ENCODE data around the gene ACADM. TPM values are rescaled to one million over a fixed set of nuclear protein-coding genes. Genes with fewer than 3 reads are reported as not detected.

ACADM gene
- total RNA-seq, 1 donor from 2014 or later = 29.6 TPM

- H3K27me3 Mint-ChIP-seq (ENCODE audit: low read depth, unreplicated experiment) = no peaks in the 10 kb centered on the region
- H3K4me2 ChIP-seq (ENCODE audit: low read length) = no peak overlapping the region
- no peak overlapping the region for H3K27ac Mint-ChIP-seq (ENCODE audit: unreplicated experiment)
- no peaks in the 10 kb centered on the region for H3K9me3 Mint-ChIP-seq (ENCODE audit: unreplicated experiment)
- no peak overlapping the region for H2AFZ ChIP-seq (ENCODE audit: low read depth, low read length)
- H3K36me3 Mint-ChIP-seq (ENCODE audit: low read depth, unreplicated experiment) = no peaks in the 10 kb centered on the region
- H3K4me3 ChIP-seq (ENCODE audit: insufficient read depth, low read depth, low read length) = no peak overlapping the region
- no peaks in the 10 kb centered on the region for H4K20me1 ChIP-seq (ENCODE audit: insufficient read depth, low read length)
- no peaks in the 10 kb centered on the region for H3K36me3 ChIP-seq (ENCODE audit: insufficient read depth, low read length)
- DNase-seq (ENCODE audit: low read depth) (no peak), FAIRE-seq (no peak)
- no peak overlapping the region for H3K4me3 Mint-ChIP-seq (ENCODE audit: unreplicated experiment)
- no peaks in the 10 kb centered on the region for H3K27me3 ChIP-seq (ENCODE audit: insufficient read depth, low read length)
- no peak overlapping the region for H3K9ac ChIP-seq (ENCODE audit: low read length)
- H3K79me2 ChIP-seq (ENCODE audit: insufficient read depth, low read length) = no peaks in the 10 kb centered on the region
- H3K4me1 ChIP-seq (ENCODE audit: insufficient read depth, low read length) = no peaks in the 10 kb centered on the region
- H3K4me1 Mint-ChIP-seq (ENCODE audit: low read depth, unreplicated experiment) = no peaks in the 10 kb centered on the region
- no peaks in the 10 kb centered on the region for H3K9me3 ChIP-seq (ENCODE audit: insufficient read depth, low read depth, low read length)
- H3K27ac ChIP-seq (ENCODE audit: low read depth, low read length) = no peak overlapping the region
- TF ChIP-seq CTCF (IDR thresholded peaks at IDR 0.05; ENCODE audit: insufficient read depth, low read depth, low read length) (no peak), EZH2 (IDR thresholded peaks at IDR 0.05; ENCODE audit: insufficient read depth, low read length) (no peak)
These were observed 12.7 kb upstream of the ACADM start for GRCh38 chr1:75711846-75712245.

GRCh38 chr1:75712306-75712705, 12.2 kb upstream of the ACADM start:
- Mint-ChIP-seq H3K4me3 (ENCODE audit: unreplicated experiment) (no peak overlapping the region), H3K4me1 (ENCODE audit: low read depth, unreplicated experiment) (no peaks in the 10 kb centered on the region), H3K9me3 (ENCODE audit: unreplicated experiment) (no peaks in the 10 kb centered on the region), H3K27ac (ENCODE audit: unreplicated experiment) (no peak overlapping the region), H3K36me3 (ENCODE audit: low read depth, unreplicated experiment) (no peaks in the 10 kb centered on the region), H3K27me3 (ENCODE audit: low read depth, unreplicated experiment) (no peaks in the 10 kb centered on the region)
- TF ChIP-seq EZH2 (IDR thresholded peaks at IDR 0.05; ENCODE audit: insufficient read depth, low read length) (no peak), CTCF (IDR thresholded peaks at IDR 0.05; ENCODE audit: insufficient read depth, low read depth, low read length) (no peak)
- H3K9me3 ChIP-seq (ENCODE audit: insufficient read depth, low read depth, low read length) = no peaks in the 10 kb centered on the region
- no peak overlapping the region for H3K9ac ChIP-seq (ENCODE audit: low read length)
- no peaks in the 10 kb centered on the region for H3K36me3 ChIP-seq (ENCODE audit: insufficient read depth, low read length)
- no peaks in the 10 kb centered on the region for H3K4me1 ChIP-seq (ENCODE audit: insufficient read depth, low read length)
- H3K4me3 ChIP-seq (ENCODE audit: insufficient read depth, low read depth, low read length) = no peak overlapping the region
- H4K20me1 ChIP-seq (ENCODE audit: insufficient read depth, low read length) = no peaks in the 10 kb centered on the region
- no peaks in the 10 kb centered on the region for H3K27me3 ChIP-seq (ENCODE audit: insufficient read depth, low read length)
- H2AFZ ChIP-seq (ENCODE audit: low read depth, low read length) = no peak overlapping the region
- no peak for FAIRE-seq
- H3K4me2 ChIP-seq (ENCODE audit: low read length) = no peak overlapping the region
- H3K79me2 ChIP-seq (ENCODE audit: insufficient read depth, low read length) = no peaks in the 10 kb centered on the region
- H3K27ac ChIP-seq (ENCODE audit: low read depth, low read length) = no peak overlapping the region
- DNase-seq (ENCODE audit: low read depth) = no peak

GRCh38 chr1:75719810-75720209, 4.7 kb upstream of the ACADM start:
- Mint-ChIP-seq H3K4me3 (ENCODE audit: unreplicated experiment) (no peak overlapping the region), H3K27ac (ENCODE audit: unreplicated experiment) (no peak overlapping the region), H3K36me3 (ENCODE audit: low read depth, unreplicated experiment) (no peaks in the 10 kb centered on the region), H3K4me1 (ENCODE audit: low read depth, unreplicated experiment) (peaks cover 1% of the 10 kb centered on the region), H3K27me3 (ENCODE audit: low read depth, unreplicated experiment) (no peaks in the 10 kb centered on the region), H3K9me3 (ENCODE audit: unreplicated experiment) (no peaks in the 10 kb centered on the region)
- peaks cover 3% of the 10 kb centered on the region for H3K79me2 ChIP-seq (ENCODE audit: insufficient read depth, low read length)
- H3K4me3 ChIP-seq (ENCODE audit: insufficient read depth, low read depth, low read length) = no peak overlapping the region
- DNase-seq (ENCODE audit: low read depth) (no peak), FAIRE-seq (no peak)
- peaks cover 3% of the 10 kb centered on the region for H3K4me1 ChIP-seq (ENCODE audit: insufficient read depth, low read length)
- H3K4me2 ChIP-seq (ENCODE audit: low read length) = no peak overlapping the region
- H3K27me3 ChIP-seq (ENCODE audit: insufficient read depth, low read length) = no peaks in the 10 kb centered on the region
- TF ChIP-seq EZH2 (IDR thresholded peaks at IDR 0.05; ENCODE audit: insufficient read depth, low read length) = no peak
- TF ChIP-seq CTCF (IDR thresholded peaks at IDR 0.05; ENCODE audit: insufficient read depth, low read depth, low read length) = no peak
- H2AFZ ChIP-seq (ENCODE audit: low read depth, low read length) = no peak overlapping the region
- no peak overlapping the region for H3K9ac ChIP-seq (ENCODE audit: low read length)
- no peaks in the 10 kb centered on the region for H4K20me1 ChIP-seq (ENCODE audit: insufficient read depth, low read length)
- H3K9me3 ChIP-seq (ENCODE audit: insufficient read depth, low read depth, low read length) = no peaks in the 10 kb centered on the region
- no peaks in the 10 kb centered on the region for H3K36me3 ChIP-seq (ENCODE audit: insufficient read depth, low read length)
- no peak overlapping the region for H3K27ac ChIP-seq (ENCODE audit: low read depth, low read length)

All from astrocyte (in vitro differentiated cells and primary cell).